HepG2 (cell line): ENCODE data around the gene SFXN5. TPM values are rescaled to one million over a fixed set of nuclear protein-coding genes. Genes with fewer than 3 reads are reported as not detected.
A peak's percentile ranks its signal among the peaks of the same experiment; 100 is the strongest.

Source experiments
- ATF2 ChIP-seq: sonication (generic); formaldehyde crosslinking; IDR thresholded peaks from 2 replicates; pipeline ENCODE4 v1.4.0; 2020; ENCODE audit warnings: missing genetic modification reagents
- CREM ChIP-seq, 2 experiments: sonication (generic) in 1 of 2; formaldehyde crosslinking in 1 of 2; IDR thresholded peaks; 2 replicates each; pipeline versions ENCODE4 v1.4.0 to v1.6.1; 2016 to 2020; ENCODE audit warnings: antibody characterized with exemption in 1 of 2, mild to moderate bottlenecking in 1 of 2, missing genetic modification reagents in 1 of 2
- DNMT3B ChIP-seq: conservative IDR thresholded peaks from 2 replicates; pipeline ENCODE4 v1.6.1; 2016; ENCODE audit warnings: missing biosample characterization, control low read depth
- ETV5 ChIP-seq: IDR thresholded peaks from 2 replicates; pipeline ENCODE4 v1.6.1; 2018; ENCODE audit warnings: missing biosample characterization, missing genetic modification reagents, inconsistent platforms, borderline replicate concordance
- FOXC1 ChIP-seq: sonication (generic); formaldehyde crosslinking; IDR thresholded peaks from 2 replicates; pipeline ENCODE4 v1.8.0; 2022; ENCODE audit warnings: mild to moderate bottlenecking, missing genetic modification reagents, borderline replicate concordance
- GTF3A ChIP-seq: sonication (generic); formaldehyde crosslinking; conservative IDR thresholded peaks from 2 replicates; pipeline ENCODE4 v1.4.0; 2020; ENCODE audit warnings: mild to moderate bottlenecking, missing genetic modification reagents
- MAFK ChIP-seq, 2 experiments: IDR thresholded peaks in 1 of 2; conservative IDR thresholded peaks in 1 of 2; 2 replicates each; pipeline ENCODE4 v1.6.1; 2011; ENCODE audit warnings: improper control_type of control experiment in 2 of 2, low read length in 2 of 2
- NR2F2 ChIP-seq: IDR thresholded peaks from 2 replicates; pipeline ENCODE4 v1.6.1; 2012; ENCODE audit warnings: low read depth, inconsistent platforms, borderline replicate concordance
- NRL ChIP-seq: sonication (generic); formaldehyde crosslinking; IDR thresholded peaks from 2 replicates; pipeline ENCODE4 v1.5.0; 2020; ENCODE audit warnings: missing genetic modification reagents, mild to moderate bottlenecking, moderate library complexity, borderline replicate concordance
- PATZ1 ChIP-seq: sonication (generic); formaldehyde crosslinking; IDR thresholded peaks from 2 replicates; pipeline ENCODE4 v1.4.0; 2020; ENCODE audit warnings: missing genetic modification reagents
- PRPF4 ChIP-seq: fragments of 200-400 bp; formaldehyde crosslinking; IDR thresholded peaks from 2 replicates; pipeline ENCODE4 v1.6.1; 2016; ENCODE audit warnings: low read length, low read depth; ENCODE audit not compliant: poor library complexity, severe bottlenecking
- SALL2 ChIP-seq: sonication (generic); formaldehyde crosslinking; IDR thresholded peaks from 2 replicates; pipeline ENCODE4 v1.8.1; 2023; ENCODE audit warnings: mild to moderate bottlenecking, missing genetic modification reagents, inconsistent platforms
- ZFP36L2 ChIP-seq: sonication (generic); formaldehyde crosslinking; IDR thresholded peaks from 2 replicates; pipeline ENCODE4 v1.4.0; 2020; ENCODE audit warnings: missing genetic modification reagents
- ZNF17 ChIP-seq: sonication (generic); formaldehyde crosslinking; IDR thresholded peaks from 2 replicates; pipeline ENCODE4 v1.5.0; 2020; ENCODE audit warnings: mild to moderate bottlenecking, missing genetic modification reagents
- ZNF230 ChIP-seq: sonication (generic); formaldehyde crosslinking; IDR thresholded peaks from 2 replicates; pipeline ENCODE4 v1.4.0; 2020; ENCODE audit warnings: mild to moderate bottlenecking, missing genetic modification reagents
- ZNF235 ChIP-seq: sonication (generic); formaldehyde crosslinking; IDR thresholded peaks from 2 replicates; pipeline ENCODE4 v1.8.1; 2023; ENCODE audit warnings: mild to moderate bottlenecking, missing genetic modification reagents, borderline replicate concordance
- ZNF790 ChIP-seq: sonication (generic); formaldehyde crosslinking; IDR thresholded peaks from 2 replicates; pipeline ENCODE4 v1.8.0; 2022; ENCODE audit warnings: missing genetic modification reagents, mild to moderate bottlenecking, borderline replicate concordance
- polyA plus RNA-seq, 8 experiments: library from polyadenylated mRNA; depleted of rRNA in 3 of 8; stranded (reverse) in 7 of 8; unstranded in 1 of 8; fragments of >200 nt; fragmentation: Illumina TruSeq in 4 of 8; extraction: Trizol in 4 of 8; gene quantifications; 2 replicates each; pipeline versions ENCODE4 v1.2.1 to v1.2.3, GENCODE V29; 2011 to 2016; ENCODE audit warnings: low read depth in 4 of 8, missing spikeins in 1 of 8, mixed read lengths in 1 of 8; ENCODE audit not compliant: insufficient read depth in 1 of 8
- total RNA-seq, 5 experiments: library from RNA; depleted of rRNA; stranded (reverse); fragments of >200 nt; fragmentation: Illumina TruSeq; extraction: Trizol; gene quantifications; 2 replicates each; pipeline ENCODE4 v1.2.3, GENCODE V29; 2016; ENCODE audit warnings: low read depth in 1 of 5
- TF ChIP-seq, protein P1 (sequence below): sonication (generic); formaldehyde crosslinking; IDR thresholded peaks from 2 replicates; pipeline ENCODE4 v1.4.0; 2020; ENCODE audit warnings: mild to moderate bottlenecking, low read depth, missing genetic modification reagents
- TF ChIP-seq, protein P2 (sequence below): sonication (generic); formaldehyde crosslinking; IDR thresholded peaks from 2 replicates; pipeline ENCODE4 v1.8.0; 2022; ENCODE audit warnings: missing genetic modification reagents, mild to moderate bottlenecking, moderate library complexity, borderline replicate concordance

Gene SFXN5
- total and polyA plus RNA-seq, 2 of the 13 experiments (the other 11 are each of a cell fraction or from before 2014, with no cell fraction given), result 34.9 to 37.4 TPM

DNA sequence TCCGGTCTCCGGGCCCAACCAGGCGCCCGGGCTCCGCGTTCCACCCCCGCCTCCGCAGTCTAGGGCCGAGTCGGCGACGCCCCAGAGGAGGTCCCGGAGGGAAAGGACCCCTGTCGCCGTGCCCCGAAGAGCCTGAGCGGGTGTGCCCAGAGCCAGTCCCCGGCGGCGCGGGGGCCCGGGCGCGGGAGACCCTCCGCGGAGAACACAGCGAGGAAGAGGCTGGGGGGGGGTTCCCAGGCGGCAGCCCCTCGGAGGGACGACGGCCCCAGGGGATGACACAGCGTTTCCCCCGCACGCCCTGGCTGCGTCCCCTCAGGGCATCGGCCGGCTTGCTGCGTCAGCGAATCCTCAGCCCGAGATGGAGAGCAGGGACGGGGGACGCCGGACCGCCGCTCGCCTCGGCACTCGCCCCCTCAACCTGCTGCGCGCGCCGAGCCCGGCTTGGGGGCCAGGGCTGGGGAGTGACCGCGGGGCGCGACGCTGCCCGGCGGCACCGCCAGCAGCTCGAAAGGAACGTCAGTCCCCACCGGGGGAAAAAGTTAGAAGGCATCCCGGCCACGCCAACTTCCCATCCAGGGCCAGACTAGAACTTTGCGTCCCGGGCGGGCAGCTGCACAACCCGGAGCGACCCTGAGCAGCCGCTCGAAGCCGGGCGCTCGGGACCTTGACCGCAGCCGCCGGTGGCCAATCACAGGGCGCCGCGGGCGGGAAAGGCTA, 711 bp downstream of the SFXN5 start (continued):
- no peak; the same call in 1 of the 2 replicates for TF ChIP-seq NRL (CRISPR knock-in tag)
- 0 out of 2 replicates have a peak, but pooled peaks have one; percentile 19 for TF ChIP-seq FOXC1 (CRISPR knock-in tag)
- no peak; the same call in 1 of the 2 replicates for TF ChIP-seq GTF3A (CRISPR knock-in tag)
- no peak for TF ChIP-seq NR2F2
- TF ChIP-seq CREM (IDR thresholded peaks at IDR 0.05), result no peak
- TF ChIP-seq CREM (CRISPR knock-in tag; IDR thresholded peaks at IDR 0.05), result no peak
- 0 out of 2 replicates have a peak, but pooled peaks have one; percentile 45 for TF ChIP-seq ZNF230
- peak; percentile 22; the same call in 1 of the 2 replicates for TF ChIP-seq ZNF235
- TF ChIP-seq MAFK (conservative IDR thresholded peaks at IDR 0.05 in 1 of 2, IDR thresholded peaks at IDR 0.05 in 1 of 2; ENCODE audit: low read length in 2 of 2), result peak; percentile 91 to 93
- no peak for TF ChIP-seq ETV5 (CRISPR knock-in tag)
- no peak for TF ChIP-seq DNMT3B (CRISPR knock-in tag)
- 0 out of 2 replicates have a peak, but pooled peaks have one; percentile 1 for TF ChIP-seq ATF2
- no peak for TF ChIP-seq ZNF17 (CRISPR knock-in tag)
- TF ChIP-seq SALL2 (CRISPR knock-in tag), result peak; percentile 77; the same call in 1 of the 2 replicates
- TF ChIP-seq PRPF4, result no peak
- TF ChIP-seq ZNF790 (CRISPR knock-in tag), result no peak
- TF ChIP-seq, protein P1, sequence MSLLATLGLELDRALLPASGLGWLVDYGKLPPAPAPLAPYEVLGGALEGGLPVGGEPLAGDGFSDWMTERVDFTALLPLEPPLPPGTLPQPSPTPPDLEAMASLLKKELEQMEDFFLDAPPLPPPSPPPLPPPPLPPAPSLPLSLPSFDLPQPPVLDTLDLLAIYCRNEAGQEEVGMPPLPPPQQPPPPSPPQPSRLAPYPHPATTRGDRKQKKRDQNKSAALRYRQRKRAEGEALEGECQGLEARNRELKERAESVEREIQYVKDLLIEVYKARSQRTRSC (CRISPR knock-in tag), result no peak
- TF ChIP-seq PATZ1 (CRISPR knock-in tag), result no peak
- no peak for TF ChIP-seq ZFP36L2 (CRISPR knock-in tag)
- TF ChIP-seq, protein P2, sequence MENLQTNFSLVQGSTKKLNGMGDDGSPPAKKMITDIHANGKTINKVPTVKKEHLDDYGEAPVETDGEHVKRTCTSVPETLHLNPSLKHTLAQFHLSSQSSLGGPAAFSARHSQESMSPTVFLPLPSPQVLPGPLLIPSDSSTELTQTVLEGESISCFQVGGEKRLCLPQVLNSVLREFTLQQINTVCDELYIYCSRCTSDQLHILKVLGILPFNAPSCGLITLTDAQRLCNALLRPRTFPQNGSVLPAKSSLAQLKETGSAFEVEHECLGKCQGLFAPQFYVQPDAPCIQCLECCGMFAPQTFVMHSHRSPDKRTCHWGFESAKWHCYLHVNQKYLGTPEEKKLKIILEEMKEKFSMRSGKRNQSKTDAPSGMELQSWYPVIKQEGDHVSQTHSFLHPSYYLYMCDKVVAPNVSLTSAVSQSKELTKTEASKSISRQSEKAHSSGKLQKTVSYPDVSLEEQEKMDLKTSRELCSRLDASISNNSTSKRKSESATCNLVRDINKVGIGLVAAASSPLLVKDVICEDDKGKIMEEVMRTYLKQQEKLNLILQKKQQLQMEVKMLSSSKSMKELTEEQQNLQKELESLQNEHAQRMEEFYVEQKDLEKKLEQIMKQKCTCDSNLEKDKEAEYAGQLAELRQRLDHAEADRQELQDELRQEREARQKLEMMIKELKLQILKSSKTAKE (CRISPR knock-in tag), result no peak
